Fibroblast of lung (primary cell): ENCODE data around the gene OTOGL.

Experiments used
- CTCF ChIP-seq, 2 donors: IDR thresholded peaks in 1 of 2; conservative IDR thresholded peaks in 1 of 2; 1 replicate in 1 of 2; 2 replicates in 1 of 2; pipeline ENCODE4 v1.5.1; 2011 to 2012; ENCODE audit warnings: low read length in 2 of 2, control low read depth in 1 of 2, inconsistent platforms in 1 of 2, low read depth in 1 of 2, mild to moderate bottlenecking in 1 of 2
- EZH2 ChIP-seq: IDR thresholded peaks from 2 replicates; pipeline ENCODE4 v1.5.1; 2012; ENCODE audit warnings: low read length, control low read depth, mild to moderate bottlenecking; ENCODE audit errors: missing control alignments

DNA sequence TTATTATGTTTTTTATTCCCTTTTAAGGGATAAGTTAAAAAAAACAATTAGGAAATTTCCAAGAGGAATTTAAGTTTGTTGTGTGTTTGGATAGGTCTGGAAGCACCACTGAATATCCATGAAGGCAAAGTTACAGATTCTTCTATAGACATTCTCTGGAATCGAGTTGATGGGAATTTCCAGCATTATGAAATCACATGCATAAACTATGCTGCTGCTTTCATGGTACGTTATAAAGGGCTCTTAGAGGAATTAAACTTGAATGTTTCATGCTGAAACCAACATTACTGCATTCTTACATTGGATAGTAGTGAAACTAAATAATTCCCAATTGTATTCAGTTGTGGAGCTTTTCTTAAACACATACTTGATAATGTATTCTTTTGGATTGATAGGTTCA is 323.2 kb downstream of the OTOGL start:
- TF ChIP-seq EZH2 (no peak), CTCF (conservative IDR thresholded peaks at IDR 0.05 in 1 of 2, IDR thresholded peaks at IDR 0.05 in 1 of 2; ENCODE audit: low read depth in 1 of 2, low read length in 2 of 2) (no peak)
